HG02798 (cell line): ENCODE results near the gene C3orf18.

Experiments
- ATAC-seq: cut with Tn5 transposase; IDR thresholded peaks from one replicate; pipeline ENCODE4 v1.9.1; 2021; ENCODE audit warnings: mild to moderate bottlenecking; ENCODE audit not compliant: unreplicated experiment, poor library complexity

The C3orf18 gene

DNA sequence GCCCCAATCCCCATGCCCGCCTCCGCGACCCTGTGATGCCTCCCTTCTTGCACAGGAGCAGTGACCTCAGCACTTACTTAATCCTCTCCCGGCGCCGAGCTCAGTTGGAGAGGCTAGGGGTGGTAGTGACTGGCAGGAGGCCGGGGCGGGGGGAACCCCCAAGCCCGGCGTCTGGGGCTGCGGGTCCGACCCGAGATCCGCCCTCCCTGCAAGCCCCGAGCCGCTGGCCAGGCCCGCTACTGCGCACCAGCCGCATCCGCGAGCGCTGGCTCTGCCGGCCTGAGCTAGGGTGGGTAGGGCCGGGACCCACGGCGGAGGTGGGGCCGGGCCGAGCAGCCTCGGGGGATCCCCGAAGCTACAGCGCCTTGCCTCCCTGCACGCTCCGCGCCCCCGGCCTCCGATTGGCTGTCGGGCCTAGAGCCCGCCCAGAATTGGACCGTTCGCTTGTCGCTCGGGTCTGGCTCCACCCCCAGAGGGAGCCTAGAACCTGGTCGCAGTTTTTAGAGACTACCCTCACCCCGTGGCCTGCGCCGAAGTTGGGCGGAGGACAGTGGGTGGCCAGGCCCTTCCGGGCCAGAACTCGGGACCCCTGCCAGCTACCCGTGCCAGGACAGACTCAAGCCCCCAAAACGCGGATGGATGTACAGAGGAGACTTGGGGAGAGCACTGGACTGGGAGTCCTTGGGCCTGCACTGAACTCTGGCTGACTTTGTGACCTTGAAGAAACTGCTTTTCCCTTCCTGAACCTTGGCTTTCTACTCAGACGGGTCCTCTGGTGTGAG, at the start of gene C3orf18:
C3orf18 (minus strand) TSS at position 362 of the 782 bp plus-strand sequence. CDS start 2,048 bp downstream, outside the sequence.
- peak; percentile 82 for ATAC-seq

DNA sequence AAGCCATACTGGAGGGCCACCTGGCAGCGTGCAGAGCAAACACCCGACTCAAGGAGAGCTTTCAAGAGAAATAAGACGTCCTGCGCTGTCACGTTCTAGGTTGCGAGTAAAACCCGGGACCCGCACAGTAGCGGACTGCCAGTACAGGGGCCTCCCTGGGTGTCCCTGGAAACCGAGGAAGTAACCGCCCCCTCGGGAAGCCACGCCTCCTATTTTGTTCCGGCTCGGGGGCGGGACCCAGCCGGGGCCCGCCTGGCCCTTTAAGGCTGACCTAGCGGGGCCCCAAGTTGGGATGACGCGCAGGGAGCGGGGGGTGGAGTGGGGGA, 49.2 kb upstream of the C3orf18 start:
- ATAC-seq, result peak; percentile 80

DNA sequence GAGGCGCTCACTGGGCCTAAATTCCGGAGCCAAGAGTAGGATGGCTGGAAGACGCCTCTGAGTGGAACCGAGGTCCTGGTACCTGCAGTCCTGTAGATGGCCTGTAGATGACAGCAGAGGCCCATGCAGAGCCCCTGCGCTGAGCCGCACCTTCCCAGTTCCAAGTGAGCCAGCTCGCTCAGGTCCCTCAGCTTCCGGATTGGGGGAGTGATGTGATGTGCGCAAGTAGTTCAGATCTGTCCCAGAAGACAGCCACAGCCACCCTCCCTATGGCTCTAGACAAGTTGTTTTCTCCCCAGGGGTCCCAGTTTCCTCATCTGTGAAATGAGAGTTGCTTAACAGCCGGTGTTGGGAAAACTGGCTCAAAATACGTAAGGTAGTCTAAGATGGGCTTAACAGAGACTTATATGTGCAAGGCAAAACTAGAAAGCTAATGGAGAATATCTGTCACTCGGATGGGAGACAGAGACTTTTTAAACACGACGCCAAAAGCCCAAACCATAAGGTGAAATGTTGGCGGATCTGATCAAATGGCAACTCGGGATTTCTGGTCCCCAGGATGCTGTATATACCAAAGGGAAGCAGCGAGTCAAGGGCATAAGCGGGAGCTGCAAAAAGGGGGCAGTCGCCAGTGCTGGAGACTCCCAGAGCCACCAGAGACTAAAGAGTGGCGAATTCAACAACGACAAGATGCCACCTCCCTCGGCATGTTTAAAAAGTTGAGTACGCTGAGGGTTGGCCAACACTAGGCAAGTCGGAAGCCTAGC, 48.6 kb upstream of the C3orf18 start:
- ATAC-seq, result peak; percentile 41

DNA sequence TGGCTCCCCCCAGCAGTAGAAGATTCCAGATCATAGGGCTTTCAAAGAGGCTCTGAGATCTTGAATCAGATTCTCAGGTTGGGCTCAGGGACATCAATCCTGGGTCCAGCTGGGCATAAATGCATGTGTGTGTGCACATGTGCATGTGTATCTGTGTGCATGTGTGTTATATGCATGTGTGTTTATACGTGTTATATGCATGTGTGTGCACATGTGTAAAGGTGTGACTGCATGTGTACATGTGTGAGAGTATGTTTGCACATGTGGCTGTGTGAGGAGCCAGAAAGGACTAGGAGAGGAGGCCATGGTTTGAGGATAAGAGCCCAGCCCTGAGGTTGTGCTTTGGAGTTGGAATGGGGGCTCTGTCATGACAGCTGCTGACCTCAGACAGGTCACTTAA, 47.6 kb upstream of the C3orf18 start:
- no peak for ATAC-seq

DNA sequence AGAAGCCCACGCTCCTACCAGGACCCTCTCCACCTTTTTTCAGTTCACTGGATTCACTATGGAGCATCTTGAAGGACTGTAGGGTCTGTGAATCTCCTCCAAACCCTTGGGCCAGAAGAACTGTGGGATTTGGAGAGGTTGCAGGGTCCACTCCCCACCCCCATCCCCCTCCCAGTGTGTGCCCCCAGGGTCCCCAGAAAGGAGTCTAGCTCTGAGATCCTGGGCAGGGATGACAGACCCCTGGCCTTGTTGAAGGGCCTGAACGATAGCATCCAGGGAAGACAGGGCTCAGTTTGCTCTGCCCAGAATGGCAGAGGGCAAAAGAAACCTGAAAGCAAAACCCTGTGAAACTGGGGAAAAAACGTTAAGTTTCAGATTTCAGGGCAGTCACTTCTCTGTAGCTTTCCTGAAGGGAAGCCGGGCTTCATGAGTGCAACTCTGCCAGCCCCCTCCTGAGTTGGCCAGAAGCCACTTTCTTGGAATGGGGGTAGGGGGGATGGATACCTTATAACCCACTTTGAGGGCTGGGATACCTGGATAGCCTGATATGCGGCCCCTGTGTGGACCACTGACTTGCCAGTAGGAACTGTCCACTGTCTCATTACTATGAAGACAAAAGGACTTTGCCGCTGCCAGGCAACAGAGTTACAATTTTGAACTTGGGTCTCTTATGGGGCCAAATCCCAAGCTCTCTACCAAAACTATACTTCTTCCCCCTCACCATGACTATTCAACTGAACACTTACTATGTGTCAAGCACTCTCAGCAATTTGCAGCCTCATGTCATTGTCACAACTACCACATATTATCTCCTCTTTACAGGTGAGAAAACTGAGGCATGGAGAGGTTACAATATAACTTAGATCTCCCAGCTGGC, 45.7 kb upstream of the C3orf18 start:
- ATAC-seq, result no peak

DNA sequence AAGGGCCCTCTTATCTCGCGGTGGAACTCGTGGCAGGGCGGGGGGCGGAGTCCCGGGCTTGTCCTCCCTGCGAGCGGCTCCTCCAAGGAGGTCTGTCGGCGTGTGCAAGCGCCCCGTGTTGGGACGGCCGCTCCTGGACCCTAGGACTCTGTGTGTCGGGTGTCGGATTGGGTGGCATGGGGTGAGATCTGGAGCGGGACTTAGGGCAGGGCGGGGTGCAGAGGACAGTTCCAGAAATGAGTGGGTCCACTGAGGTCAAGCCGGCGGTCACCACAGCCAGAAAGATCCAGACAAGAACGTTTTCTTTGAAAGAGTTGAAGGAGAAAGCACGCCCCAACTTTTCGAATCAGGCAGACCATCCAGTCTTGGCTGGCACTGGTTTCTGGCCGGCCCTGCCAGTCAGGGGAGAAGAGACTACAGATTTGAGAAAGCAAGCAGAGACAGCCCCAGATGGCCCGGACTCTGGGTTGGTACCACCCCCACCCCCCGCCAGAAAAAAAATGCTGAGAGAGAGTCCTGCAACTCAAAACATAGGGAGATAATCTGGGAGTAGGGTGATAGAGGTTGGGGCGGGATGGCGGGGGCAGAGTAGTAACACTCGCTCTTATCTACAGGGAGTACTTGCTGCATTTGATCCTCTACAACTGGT, 44.8 kb upstream of the C3orf18 start:
- peak; percentile 3 for ATAC-seq

DNA sequence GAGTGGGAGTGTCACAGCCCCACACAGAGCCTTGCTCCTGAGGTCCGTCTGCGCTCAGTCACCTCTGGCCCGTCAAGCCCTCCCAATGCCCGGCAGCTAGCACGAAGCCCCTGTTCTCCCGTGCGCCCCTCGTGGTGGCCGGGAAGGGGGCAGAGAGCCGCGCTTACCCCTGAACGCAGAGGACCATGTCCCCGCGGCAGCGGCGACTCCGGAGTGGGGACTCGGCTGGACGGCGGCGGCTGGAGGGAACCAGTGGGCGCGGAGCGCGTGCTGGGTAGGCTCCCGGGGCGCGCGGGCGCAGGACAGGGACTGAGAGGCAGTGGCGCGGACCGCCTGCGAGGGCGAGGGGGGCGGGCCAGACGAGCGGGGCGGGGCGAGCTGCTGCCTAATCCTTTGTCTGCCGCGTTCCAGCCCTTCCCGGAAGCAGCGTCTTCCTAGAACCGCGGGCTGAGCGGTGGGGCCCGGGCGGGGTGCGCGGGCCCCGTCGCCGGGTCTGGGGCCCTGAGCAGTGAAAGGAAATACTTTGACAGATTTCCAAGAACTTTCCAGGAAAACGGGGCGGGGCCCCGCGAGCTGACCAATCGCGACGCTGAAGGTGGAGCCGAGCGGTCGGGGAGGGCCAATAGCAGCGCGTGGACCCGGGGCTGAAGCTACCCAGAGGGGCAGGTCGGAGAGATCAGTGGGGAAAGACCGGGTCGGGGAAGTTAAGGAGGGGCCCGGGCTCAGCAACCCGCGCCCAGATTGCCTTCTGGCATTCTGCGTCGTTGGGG, 44.1 kb upstream of the C3orf18 start, which contains the start of gene CISH:
CISH (minus strand) TSS at position 311 of the 770 bp plus-strand sequence; CDS start at position 187, 124 bp downstream.
- peak; percentile 75 for ATAC-seq

DNA sequence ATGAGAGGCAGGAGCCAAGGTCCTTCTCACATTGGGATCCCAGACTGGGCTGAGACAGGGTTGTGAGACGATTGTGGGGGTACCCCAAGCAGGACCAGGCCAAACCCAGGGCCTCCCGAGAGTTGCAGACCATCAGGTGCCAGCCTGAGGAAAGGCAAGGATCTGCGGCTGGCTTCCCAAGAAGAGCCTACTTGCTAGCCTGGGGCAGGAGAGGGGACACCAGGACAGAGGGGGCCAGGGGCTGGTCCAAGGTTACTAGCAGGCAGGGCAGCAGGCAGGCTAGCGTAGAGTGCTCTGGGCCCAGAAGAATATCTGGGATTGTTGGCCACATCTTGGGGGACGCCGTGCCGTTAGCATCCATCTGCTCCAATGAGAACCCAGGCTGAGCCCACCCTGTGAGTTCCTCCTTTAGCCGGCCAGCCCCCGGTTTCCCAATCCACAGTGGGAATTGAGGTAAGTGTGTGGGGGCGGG, 43.5 kb upstream of the C3orf18 start:
- no peak for ATAC-seq

DNA sequence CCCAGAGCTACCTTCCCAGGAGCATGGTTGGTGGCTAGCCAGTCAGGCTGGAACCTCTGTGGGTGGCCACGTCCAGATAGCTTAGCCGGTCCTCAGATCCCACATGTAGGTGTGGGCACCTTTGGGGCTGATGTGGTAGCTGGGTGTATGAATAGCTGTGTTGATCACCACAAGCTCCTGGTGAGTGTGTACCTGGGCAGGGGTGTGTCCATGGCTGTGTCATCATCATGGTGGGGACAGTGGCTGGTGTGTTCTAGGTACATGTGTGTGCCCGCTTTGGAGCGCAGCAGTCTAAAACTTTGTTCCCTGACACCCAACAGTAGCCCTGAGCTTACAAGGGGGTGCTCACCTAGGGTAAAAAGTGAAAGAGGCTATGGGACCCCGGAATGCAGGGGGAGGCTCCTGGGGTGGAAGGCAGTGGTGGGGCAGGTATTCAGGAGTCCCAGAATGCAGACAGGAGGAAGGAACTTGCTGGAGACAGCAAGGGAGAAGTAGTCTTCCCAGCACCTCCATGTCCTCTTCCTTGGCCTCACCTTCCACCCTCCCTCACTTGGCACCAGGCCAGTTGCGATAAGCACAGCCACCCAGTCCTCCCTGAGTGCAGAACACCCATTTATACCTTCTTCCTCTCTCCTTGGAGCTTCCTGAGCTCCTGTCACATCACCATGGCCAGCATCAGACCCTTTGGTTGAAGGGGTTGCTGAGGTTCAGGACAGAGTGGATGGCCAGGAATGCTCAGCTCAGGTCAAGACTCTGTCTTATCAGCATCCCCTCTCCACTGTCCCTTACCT, 42.8 kb upstream of the C3orf18 start:
- ATAC-seq, result no peak

DNA sequence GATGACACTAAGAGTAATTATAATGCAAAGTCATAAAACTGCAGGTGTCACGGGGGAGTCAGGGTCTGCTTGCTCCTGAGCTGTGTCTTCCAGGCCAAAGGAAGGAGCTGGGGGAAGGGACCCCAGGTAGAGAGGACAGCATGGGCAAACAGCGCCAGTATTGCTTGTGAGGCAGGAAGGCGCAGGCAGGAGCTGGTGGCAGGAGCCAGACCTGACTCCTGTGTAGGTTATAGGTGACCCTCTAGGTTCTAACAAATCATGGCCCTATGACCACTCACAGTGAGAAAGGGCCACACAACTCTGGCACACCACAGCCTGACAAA, 42.2 kb upstream of the C3orf18 start:
- ATAC-seq, result no peak

DNA sequence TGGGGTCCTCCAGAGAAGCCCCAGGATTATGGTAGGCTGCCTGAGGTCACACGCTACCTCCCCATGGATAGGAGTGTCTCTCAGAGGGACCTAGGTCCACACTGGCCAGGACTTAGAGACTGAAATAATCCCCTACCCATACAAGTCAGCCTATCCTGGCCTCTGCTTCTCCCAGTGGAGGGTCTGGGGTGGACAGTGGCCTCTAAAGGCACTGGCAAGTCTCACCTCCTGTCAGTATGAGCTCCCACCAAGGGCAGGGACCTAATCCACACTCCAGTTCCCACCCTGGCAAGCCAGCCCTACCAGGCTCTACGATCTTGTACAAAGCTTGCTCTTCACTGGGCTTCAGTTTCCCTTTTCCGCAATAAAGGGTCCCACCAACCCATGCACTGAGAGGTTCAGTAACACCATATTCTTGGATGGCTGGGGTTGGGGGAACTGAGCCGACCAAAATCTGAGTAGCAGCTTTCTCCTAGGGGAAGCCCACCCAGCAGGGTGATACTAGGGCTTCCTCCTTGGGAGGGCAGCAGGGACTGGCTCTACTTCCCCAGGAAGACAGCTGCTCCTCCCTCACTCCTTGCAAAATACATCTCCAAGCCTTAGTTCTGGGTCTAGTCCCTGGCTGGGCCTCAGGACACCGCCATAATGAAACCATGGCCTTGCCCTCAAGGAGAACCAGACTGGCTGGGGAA, 41.7 kb upstream of the C3orf18 start:
- ATAC-seq, result no peak

DNA sequence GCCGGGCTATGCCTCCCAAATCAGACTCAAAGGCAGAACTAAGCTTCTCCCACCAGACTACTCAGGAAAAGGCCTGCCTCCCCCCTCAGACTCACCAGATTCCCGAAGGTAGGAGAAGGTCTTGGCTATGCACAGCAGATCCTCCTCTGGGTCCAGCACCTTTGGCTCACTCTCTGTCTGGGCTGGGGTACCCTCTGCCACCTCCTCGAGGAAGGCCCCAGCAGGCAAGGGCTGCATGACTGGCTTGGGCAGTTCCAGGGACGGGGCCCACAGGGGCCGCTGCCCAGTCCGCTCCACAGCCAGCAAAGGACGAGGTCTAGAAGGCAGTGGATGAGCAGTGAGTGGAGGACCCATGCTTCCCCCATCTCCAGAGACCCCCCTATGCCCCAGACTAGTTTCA, 40.7 kb upstream of the C3orf18 start:
- no peak for ATAC-seq

DNA sequence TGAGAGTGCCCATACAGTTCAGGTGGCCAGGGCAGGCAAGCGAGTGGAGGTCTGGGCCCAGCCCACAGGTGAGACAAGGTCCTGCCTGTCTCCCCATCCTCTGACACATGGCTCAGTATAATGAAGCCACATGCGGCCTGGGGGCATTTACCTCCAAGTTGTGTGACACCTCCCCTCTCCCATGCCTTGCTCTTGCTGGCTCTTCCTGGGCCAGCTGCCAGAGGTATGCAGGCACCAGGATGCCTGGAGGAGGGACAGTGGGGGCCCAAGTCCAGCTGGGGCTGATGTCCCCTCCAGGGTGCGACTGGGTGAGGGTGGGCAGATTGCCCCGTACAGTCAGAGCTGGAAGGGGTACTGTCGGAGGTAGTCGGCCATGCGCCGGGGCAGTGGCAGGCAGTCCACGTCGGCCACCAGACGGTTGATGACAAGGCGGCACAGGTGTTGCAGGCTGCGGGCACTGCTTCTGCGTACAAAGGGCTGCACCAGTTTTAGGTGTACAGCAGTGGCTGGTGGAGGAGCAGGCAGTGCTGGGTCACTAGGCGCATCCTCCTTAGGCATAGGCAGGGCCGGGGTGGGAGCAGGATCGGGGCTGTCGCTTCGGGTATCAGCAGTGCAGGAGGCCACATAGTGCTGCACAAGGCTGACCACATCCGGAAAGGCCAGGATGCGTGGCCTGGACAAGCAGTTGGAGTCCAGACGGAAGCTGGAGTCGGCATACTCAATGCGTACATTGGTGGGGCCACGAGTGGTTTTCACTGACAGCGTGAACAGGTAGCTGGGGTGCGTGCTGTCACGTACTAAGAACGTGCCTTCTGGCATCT, 39.9 kb upstream of the C3orf18 start:
- ATAC-seq, result no peak

DNA sequence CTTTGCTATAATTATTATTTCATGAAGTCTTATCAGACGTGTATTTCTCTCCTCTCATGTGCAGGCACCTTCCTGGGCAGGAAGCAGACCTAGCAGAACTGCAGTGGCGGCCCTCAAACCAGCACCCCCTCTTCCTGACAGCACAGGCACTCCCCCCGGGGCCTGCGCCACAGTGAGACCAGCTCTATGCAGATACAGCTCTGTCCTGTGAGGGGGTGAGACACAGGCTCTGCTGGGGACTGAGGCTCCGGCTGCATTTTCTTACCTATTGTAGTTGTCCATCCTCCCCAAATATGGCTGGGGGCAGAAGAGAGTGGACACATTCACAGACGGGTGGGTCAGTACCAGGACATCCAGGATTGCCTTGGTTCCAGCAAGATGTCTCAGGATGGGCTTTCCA, 39.0 kb upstream of the C3orf18 start:
- no peak for ATAC-seq

DNA sequence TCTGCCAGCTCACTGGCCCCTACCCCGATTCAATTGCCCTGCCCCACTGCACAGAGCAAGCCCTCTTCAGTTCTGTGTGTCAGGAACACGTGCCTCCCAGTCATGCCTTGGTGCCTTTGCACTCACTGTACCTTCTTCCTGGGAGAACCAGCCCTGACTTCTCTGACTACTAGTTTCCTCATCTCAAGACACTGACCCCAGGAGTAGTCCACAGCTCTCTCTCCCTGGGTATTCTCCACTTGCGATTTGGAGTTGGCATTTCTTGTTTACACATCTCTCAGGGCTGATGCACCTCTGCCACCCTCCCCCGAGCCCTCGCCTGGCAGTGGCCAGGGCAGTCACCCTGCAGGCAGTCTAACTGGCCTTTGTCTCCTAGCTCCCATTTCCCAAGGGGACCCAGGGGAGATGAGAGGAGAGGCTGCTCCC, 38.4 kb upstream of the C3orf18 start:
- no peak for ATAC-seq

DNA sequence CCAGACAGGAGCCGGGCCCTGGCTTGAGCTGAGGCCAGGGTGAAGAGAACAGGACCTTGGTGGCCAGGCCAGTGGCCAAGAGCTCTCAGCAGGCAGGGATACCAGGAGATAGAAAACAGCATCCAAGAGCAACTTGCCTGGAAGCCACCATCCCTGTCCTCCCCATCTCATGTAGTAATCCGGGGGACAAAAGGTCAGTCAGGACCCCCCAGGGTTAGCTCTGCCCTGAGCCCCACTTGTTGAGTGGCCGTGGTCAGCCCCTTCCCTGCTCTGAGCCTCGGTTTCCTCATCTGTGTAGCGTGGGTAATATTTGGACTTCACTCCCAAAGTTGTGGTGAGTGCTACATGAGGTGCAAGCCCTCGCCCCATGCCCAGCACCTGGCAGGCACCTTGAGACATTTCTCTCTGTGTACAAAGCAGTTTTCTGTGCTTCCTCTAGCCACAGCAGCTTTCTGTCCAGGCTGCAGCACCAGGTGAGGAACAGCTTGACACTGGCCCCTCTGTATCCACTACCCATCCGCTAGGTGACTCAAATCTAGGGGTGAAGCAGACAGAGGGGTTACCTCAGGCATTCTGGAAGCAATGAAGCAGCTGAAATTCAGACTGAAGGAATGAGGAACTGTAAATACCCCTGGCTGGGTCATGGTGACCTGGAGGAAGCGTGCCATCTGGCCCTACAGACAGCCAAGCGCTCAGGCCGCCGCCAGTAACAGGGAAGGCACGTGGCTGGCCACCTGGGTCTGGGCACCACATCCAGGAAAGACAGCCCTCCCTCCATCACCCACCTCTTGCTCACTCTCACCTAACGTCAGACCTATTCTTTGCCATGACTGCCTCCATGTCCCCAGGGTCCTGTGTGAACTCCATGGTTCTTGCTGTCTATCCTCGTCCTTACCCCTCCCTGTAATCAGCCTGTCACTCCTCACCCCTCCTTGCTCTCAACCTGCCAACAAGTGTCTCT, 37.4 kb upstream of the C3orf18 start:
- ATAC-seq, result no peak
